GM19043 (cell line): ENCODE measurements around the gene LIPT1.
A peak's percentile ranks its signal among the peaks of the same experiment; 100 is the strongest.
"Not testable (repeated sequence)": the region's sequence is repeated elsewhere in the genome, so short reads cannot be mapped to it uniquely, and the experiment has no call there.

ENCODE experiments used
- ATAC-seq: cut with Tn5 transposase; IDR thresholded peaks from one replicate; pipeline ENCODE4 v1.9.1; 2021; ENCODE audit warnings: low read depth; ENCODE audit not compliant: unreplicated experiment

Gene LIPT1

GRCh38 chr2:99171377-99172140 lies 16.8 kb downstream of the LIPT1 start:
- ATAC-seq, result no peak

GRCh38 chr2:99180755-99181623 lies 26.2 kb downstream of the LIPT1 start, which contains the start of the genes MITD1 and MRPL30:
MITD1 (minus strand) TSS chr2:99181058; CDS start chr2:99180981, 77 bp downstream.
MRPL30 (plus strand) TSS chr2:99181184; CDS start chr2:99186204, 5,020 bp downstream.
- ATAC-seq, result peak; percentile 95

GRCh38 chr2:99181624-99182000 lies 26.8 kb downstream of the LIPT1 start:
- ATAC-seq, result no peak

- ATAC-seq, result no peak
Observed at GRCh38 chr2:99183025-99183424, 28.3 kb downstream of the LIPT1 start.

GRCh38 chr2:99184811-99185210 lies 30.0 kb downstream of the LIPT1 start:
- no peak for ATAC-seq

- no peak for ATAC-seq
Observed at GRCh38 chr2:99187011-99187410, 32.2 kb downstream of the LIPT1 start.

- no peak for ATAC-seq
Observed at GRCh38 chr2:99188357-99188756, 33.6 kb downstream of the LIPT1 start.

- ATAC-seq, result no peak
Observed at GRCh38 chr2:99190548-99190947, 35.8 kb downstream of the LIPT1 start.

GRCh38 chr2:99192364-99192763 lies 37.6 kb downstream of the LIPT1 start:
- ATAC-seq, result not testable (repeated sequence)

GRCh38 chr2:99198103-99198841 lies 43.5 kb downstream of the LIPT1 start:
- ATAC-seq, result no peak

GRCh38 chr2:99200076-99200800 lies 45.5 kb downstream of the LIPT1 start:
- no peak for ATAC-seq

- no peak for ATAC-seq
Observed at GRCh38 chr2:99201959-99202678, 47.4 kb downstream of the LIPT1 start.

GRCh38 chr2:99205491-99205890 lies 50.7 kb downstream of the LIPT1 start:
- no peak for ATAC-seq
